Hippocampal formation (tissue), 2 donors: ENCODE results near the gene C19orf85.
"Not testable (repeated sequence)": the region's sequence is repeated elsewhere in the genome, so short reads cannot be mapped to it uniquely, and the experiment has no call there.

Experiments used
- DNase-seq, 2 donors: peaks; one replicate each; lab custom pipeline; 2025; lab: John Stamatoyannopoulos, UW

Gene C19orf85

GRCh38 chr19:55464662-55465054 is at the start of gene C19orf85:
C19orf85 (minus strand) TSS chr19:55464751; CDS start chr19:55464554, 197 bp downstream.
- no peak for DNase-seq

- DNase-seq: no peak
Observed at GRCh38 chr19:55508120-55508519, 43.6 kb upstream of the C19orf85 start.

- no peak for DNase-seq
Observed at GRCh38 chr19:55504981-55505380, 40.4 kb upstream of the C19orf85 start.

- DNase-seq: no peak
Observed at GRCh38 chr19:55504252-55504603, 39.7 kb upstream of the C19orf85 start.

GRCh38 chr19:55503502-55504251 is 39.1 kb upstream of the C19orf85 start:
- peak; percentile 90 to 95 for DNase-seq

- DNase-seq: no peak
Observed at GRCh38 chr19:55503157-55503501, 38.6 kb upstream of the C19orf85 start.

GRCh38 chr19:55502197-55502952 is 37.8 kb upstream of the C19orf85 start:
- DNase-seq: no peak

- DNase-seq: no peak
Observed at GRCh38 chr19:55500368-55500952, 35.9 kb upstream of the C19orf85 start.

- DNase-seq: no peak
Observed at GRCh38 chr19:55498246-55498840, 33.8 kb upstream of the C19orf85 start.

GRCh38 chr19:55497763-55498162 is 33.2 kb upstream of the C19orf85 start:
- DNase-seq: no peak

GRCh38 chr19:55496820-55497219 is 32.3 kb upstream of the C19orf85 start:
- DNase-seq: not testable (repeated sequence)

- no peak for DNase-seq
Observed at GRCh38 chr19:55495646-55496349, 31.2 kb upstream of the C19orf85 start.

- DNase-seq: no peak
Observed at GRCh38 chr19:55494172-55494761, 29.7 kb upstream of the C19orf85 start.

- no peak for DNase-seq
Observed at GRCh38 chr19:55493645-55494171, 29.2 kb upstream of the C19orf85 start.

GRCh38 chr19:55493052-55493644 is 28.6 kb upstream of the C19orf85 start:
- no peak for DNase-seq

- DNase-seq: no peak
Observed at GRCh38 chr19:55492362-55492944, 27.9 kb upstream of the C19orf85 start.

- DNase-seq: no peak
Observed at GRCh38 chr19:55491546-55492360, 27.2 kb upstream of the C19orf85 start.

- DNase-seq: no peak
Observed at GRCh38 chr19:55490478-55491432, 26.2 kb upstream of the C19orf85 start.
